ENCODE results near the gene NAIF1. TPM values are rescaled to one million over a fixed set of nuclear protein-coding genes. Genes with fewer than 3 reads are reported as not detected.

NAIF1 gene
- polyA plus RNA-seq, 2 of the 4 experiments (the other 2 are of a cell fraction) = 6.0 to 7.5 TPM

- H3K27ac ChIP-seq = peak overlapping the region; percentile 20 to 68; a peak in 4 of 6 replicates
- CTCF ChIA-PET = interaction anchor here (0.8 to 19.6 kb wide), 10 partner anchors 8 to 152 kb away, joined by 3 to 290 read pairs (median 4); no protein-coding TSS in a partner anchor
- peak; percentile 94 for DNase-seq (ENCODE audit: low read depth in 1 of 2, low spot score in 1 of 2)
- POLR2A ChIA-PET = interaction anchor here (0.7 to 1.3 kb wide), 6 partner anchors 9 to 360 kb away, joined by 3 to 5 read pairs (median 3); no protein-coding TSS in a partner anchor
- no peak for TF ChIP-seq HMGXB4 (CRISPR knock-in tag; IDR thresholded peaks at IDR 0.05; ENCODE audit: borderline replicate concordance)
- peak; percentile 71; the same call in 1 of the 2 replicates for TF ChIP-seq RFX5 (IDR thresholded peaks at IDR 0.05)
- TF ChIP-seq CEBPB (IDR thresholded peaks at IDR 0.05) = no peak
- no peak for TF ChIP-seq EP300 (IDR thresholded peaks at IDR 0.05)
- TF ChIP-seq ZFP36 (IDR thresholded peaks at IDR 0.05; ENCODE audit: borderline replicate concordance, partially characterized antibody) = no peak
- no peak for TF ChIP-seq ZNF302 (CRISPR knock-in tag; IDR thresholded peaks at IDR 0.05)
- TF ChIP-seq MAZ (IDR thresholded peaks at IDR 0.05; ENCODE audit: borderline replicate concordance, low read depth, low read length) = no peak
- FAIRE-seq = no peak
- H3K9me3 ChIP-seq = no peaks in the 10 kb centered on the region
- peaks cover 35% of the 10 kb centered on the region for H3K4me1 ChIP-seq
- 26% methylated on average over 8 of the region's 8 CpGs for WGBS (ENCODE audit: missing lambda C conversion rate)
- H3K4me3 ChIP-seq = no peak overlapping the region
- H3K4me2 ChIP-seq = peak overlapping the region; percentile 50
- peak; percentile 75 to 83 for ATAC-seq
Measured at GRCh38 chr9:128094166-128094949, 27.2 kb upstream of the NAIF1 start.

GRCh38 chr9:128093011-128093410 lies 25.9 kb upstream of the NAIF1 start:
- TF ChIP-seq, protein P1, sequence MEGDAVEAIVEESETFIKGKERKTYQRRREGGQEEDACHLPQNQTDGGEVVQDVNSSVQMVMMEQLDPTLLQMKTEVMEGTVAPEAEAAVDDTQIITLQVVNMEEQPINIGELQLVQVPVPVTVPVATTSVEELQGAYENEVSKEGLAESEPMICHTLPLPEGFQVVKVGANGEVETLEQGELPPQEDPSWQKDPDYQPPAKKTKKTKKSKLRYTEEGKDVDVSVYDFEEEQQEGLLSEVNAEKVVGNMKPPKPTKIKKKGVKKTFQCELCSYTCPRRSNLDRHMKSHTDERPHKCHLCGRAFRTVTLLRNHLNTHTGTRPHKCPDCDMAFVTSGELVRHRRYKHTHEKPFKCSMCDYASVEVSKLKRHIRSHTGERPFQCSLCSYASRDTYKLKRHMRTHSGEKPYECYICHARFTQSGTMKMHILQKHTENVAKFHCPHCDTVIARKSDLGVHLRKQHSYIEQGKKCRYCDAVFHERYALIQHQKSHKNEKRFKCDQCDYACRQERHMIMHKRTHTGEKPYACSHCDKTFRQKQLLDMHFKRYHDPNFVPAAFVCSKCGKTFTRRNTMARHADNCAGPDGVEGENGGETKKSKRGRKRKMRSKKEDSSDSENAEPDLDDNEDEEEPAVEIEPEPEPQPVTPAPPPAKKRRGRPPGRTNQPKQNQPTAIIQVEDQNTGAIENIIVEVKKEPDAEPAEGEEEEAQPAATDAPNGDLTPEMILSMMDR (IDR thresholded peaks at IDR 0.05) = no peak
- TF ChIP-seq HDAC2 (IDR thresholded peaks at IDR 0.05) (no peak), MAX (IDR thresholded peaks at IDR 0.05) (no peak), ZC3H11A (IDR thresholded peaks at IDR 0.05) (no peak)
- POLR2A ChIA-PET = no interaction called here
- Histone ChIP-seq H3K9me3 (no peaks in the 10 kb centered on the region), H3K4me3 (no peak overlapping the region), H3K27ac (no peak overlapping the region), H3K4me2 (no peak overlapping the region), H3K4me1 (peaks cover 29% of the 10 kb centered on the region)
- CTCF ChIA-PET = interaction anchor here (0.9 to 19.6 kb wide), 10 partner anchors 9 to 151 kb away, joined by 3 to 290 read pairs (median 6); no protein-coding TSS in a partner anchor
- ATAC-seq = no peak
- FAIRE-seq = no peak
- DNase-seq (ENCODE audit: low read depth in 1 of 2, low spot score in 1 of 2) = no peak
- 79% methylated on average over 4 of the region's 4 CpGs for WGBS (ENCODE audit: missing lambda C conversion rate)

GRCh38 chr9:128092199-128092977 lies 25.3 kb upstream of the NAIF1 start:
- Histone ChIP-seq H3K27ac (no peak overlapping the region), H3K4me2 (no peak overlapping the region), H3K4me1 (peaks cover 23% of the 10 kb centered on the region), H3K9me3 (no peaks in the 10 kb centered on the region), H3K4me3 (no peak overlapping the region)
- FAIRE-seq = no peak
- TF ChIP-seq PHF8 (IDR thresholded peaks at IDR 0.05; ENCODE audit: borderline replicate concordance, low read depth) (no peak), FOXS1 (CRISPR knock-in tag; IDR thresholded peaks at IDR 0.05) (no peak), EHMT2 (IDR thresholded peaks at IDR 0.05; ENCODE audit: low read depth) (no peak), HOXA7 (CRISPR knock-in tag; IDR thresholded peaks at IDR 0.05) (no peak), KDM1A (IDR thresholded peaks at IDR 0.05; ENCODE audit: low read depth) (no peak), CHD2 (IDR thresholded peaks at IDR 0.05; ENCODE audit: low read length, partially characterized antibody) (no peak), HEYL (CRISPR knock-in tag; IDR thresholded peaks at IDR 0.05) (no peak), CHD4 (IDR thresholded peaks at IDR 0.05; ENCODE audit: borderline replicate concordance) (no peak), ZSCAN20 (CRISPR knock-in tag; IDR thresholded peaks at IDR 0.05) (no peak), TFCP2L1 (CRISPR knock-in tag; IDR thresholded peaks at IDR 0.05) (no peak), CBX8 (IDR thresholded peaks at IDR 0.05) (no peak), NFE2L2 (conservative IDR thresholded peaks at IDR 0.05; ENCODE audit: low read length) (no peak), NR3C1 (IDR thresholded peaks at IDR 0.05) (no peak)
- TF ChIP-seq, protein P1 (IDR thresholded peaks at IDR 0.05) = no peak
- TF ChIP-seq, protein P2, sequence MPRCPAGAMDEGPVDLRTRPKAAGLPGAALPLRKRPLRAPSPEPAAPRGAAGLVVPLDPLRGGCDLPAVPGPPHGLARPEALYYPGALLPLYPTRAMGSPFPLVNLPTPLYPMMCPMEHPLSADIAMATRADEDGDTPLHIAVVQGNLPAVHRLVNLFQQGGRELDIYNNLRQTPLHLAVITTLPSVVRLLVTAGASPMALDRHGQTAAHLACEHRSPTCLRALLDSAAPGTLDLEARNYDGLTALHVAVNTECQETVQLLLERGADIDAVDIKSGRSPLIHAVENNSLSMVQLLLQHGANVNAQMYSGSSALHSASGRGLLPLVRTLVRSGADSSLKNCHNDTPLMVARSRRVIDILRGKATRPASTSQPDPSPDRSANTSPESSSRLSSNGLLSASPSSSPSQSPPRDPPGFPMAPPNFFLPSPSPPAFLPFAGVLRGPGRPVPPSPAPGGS (IDR thresholded peaks at IDR 0.05) = no peak
- POLR2A ChIA-PET = no interaction called here
- ATAC-seq = no peak
- CTCF ChIA-PET = interaction anchor here (0.9 to 19.6 kb wide), 13 partner anchors 7 to 150 kb away, joined by 3 to 290 read pairs (median 4); no protein-coding TSS in a partner anchor
- DNase-seq (ENCODE audit: low read depth in 1 of 2, low spot score in 1 of 2) = no peak
- 84% methylated on average over 16 of the region's 16 CpGs for WGBS (ENCODE audit: missing lambda C conversion rate)

All from A549 (cell line).